HCT116 (cell line): Measurements from ENCODE around the gene RTL3. TPM values are rescaled to one million over a fixed set of nuclear protein-coding genes. Genes with fewer than 3 reads are reported as not detected.

Experiments used
- total RNA-seq: library from RNA; stranded (reverse); gene quantifications from one replicate; pipeline ENCODE4 v1.2.1, GENCODE V29; 2021; ENCODE audit not compliant: unreplicated experiment

Gene RTL3
- total RNA-seq, 1 experiment from 2014 or later = not detected

Other genes starting within 250 kb of the RTL3 start
- gene LPAR4, start 88.4 kb upstream of the RTL3 start, total RNA-seq = not detected